Sigmoid colon (tissue), 4 donors: ENCODE measurements around the gene MAS1L.

Experiments used
- CTCF ChIP-seq, 4 experiments: fragments of 450-650 bp in 3 of 4; fragments of 200-600 bp in 1 of 4; IDR thresholded peaks; one replicate each; pipeline ENCODE4 v1.5.1; 2016 to 2019; ENCODE audit warnings: antibody characterized with exemption in 4 of 4, mild to moderate bottlenecking in 3 of 4, moderate library complexity in 2 of 4
- POLR2A ChIP-seq, 2 donors: fragments of 450-650 bp; IDR thresholded peaks; one replicate each; pipeline ENCODE4 v1.6.1; 2016; ENCODE audit warnings: antibody characterized with exemption in 2 of 2, mild to moderate bottlenecking in 2 of 2, moderate library complexity in 2 of 2
- POLR2AphosphoS5 ChIP-seq, 4 donors: sonication (generic); formaldehyde crosslinking; IDR thresholded peaks; one replicate each; pipeline ENCODE4 v1.6.1; 2017; ENCODE audit warnings: antibody characterized with exemption in 4 of 4

DNA sequence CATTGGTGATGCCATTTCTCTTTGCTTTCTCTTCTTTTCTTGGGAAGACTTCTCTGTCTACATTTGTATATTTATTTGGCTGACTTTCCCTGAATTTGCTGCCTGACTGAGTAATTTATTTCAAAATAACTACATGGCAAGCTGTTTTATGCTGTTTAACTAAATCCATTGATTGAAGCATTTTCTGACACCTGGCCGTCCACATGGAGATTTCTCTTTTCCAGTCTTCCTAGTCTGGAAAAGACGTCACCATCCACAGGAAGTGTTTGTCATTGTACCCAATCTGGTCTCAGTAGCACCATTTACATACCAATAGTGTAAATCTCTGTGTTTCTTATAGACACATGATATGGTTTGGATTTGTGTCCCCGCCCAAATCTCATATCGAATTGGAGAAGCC lies 9.2 kb upstream of the MAS1L start:
- TF ChIP-seq POLR2A (IDR thresholded peaks at IDR 0.05) (no peak), CTCF (IDR thresholded peaks at IDR 0.05) (no peak), POLR2AphosphoS5 (IDR thresholded peaks at IDR 0.05) (no peak)
